HepG2 (cell line): ENCODE results near the gene FAM174C. TPM values are rescaled to one million over a fixed set of nuclear protein-coding genes. Genes with fewer than 3 reads are reported as not detected.

Experiments used
- ARHGAP35 ChIP-seq: sonication (generic); formaldehyde crosslinking; IDR thresholded peaks from 2 replicates; pipeline ENCODE4 v1.9.0; 2022; ENCODE audit warnings: mild to moderate bottlenecking, inconsistent platforms, moderate library complexity, missing genetic modification reagents, borderline replicate concordance
- CENPT ChIP-seq: sonication (generic); formaldehyde crosslinking; IDR thresholded peaks from 2 replicates; pipeline ENCODE4 v1.8.0; 2022; ENCODE audit warnings: low read depth, mild to moderate bottlenecking, moderate library complexity, missing genetic modification reagents
- ETV5 ChIP-seq: IDR thresholded peaks from 2 replicates; pipeline ENCODE4 v1.6.1; 2018; ENCODE audit warnings: missing biosample characterization, missing genetic modification reagents, inconsistent platforms, borderline replicate concordance
- HOXD1 ChIP-seq: sonication (generic); formaldehyde crosslinking; IDR thresholded peaks from 2 replicates; pipeline ENCODE4 v1.5.0; 2020; ENCODE audit warnings: missing genetic modification reagents
- TCF7 ChIP-seq: sonication (generic); IDR thresholded peaks from 2 replicates; pipeline ENCODE4 v1.6.1; 2016; ENCODE audit warnings: antibody characterized with exemption, low read depth
- polyA plus RNA-seq, 8 experiments: library from polyadenylated mRNA; depleted of rRNA in 3 of 8; stranded (reverse) in 7 of 8; unstranded in 1 of 8; fragments of >200 nt; fragmentation: Illumina TruSeq in 4 of 8; extraction: Trizol in 4 of 8; gene quantifications; 2 replicates each; pipeline versions ENCODE4 v1.2.1 to v1.2.3, GENCODE V29; 2011 to 2016; ENCODE audit warnings: low read depth in 4 of 8, missing spikeins in 1 of 8, mixed read lengths in 1 of 8; ENCODE audit not compliant: insufficient read depth in 1 of 8
- total RNA-seq, 5 experiments: library from RNA; depleted of rRNA; stranded (reverse); fragments of >200 nt; fragmentation: Illumina TruSeq; extraction: Trizol; gene quantifications; 2 replicates each; pipeline ENCODE4 v1.2.3, GENCODE V29; 2016; ENCODE audit warnings: low read depth in 1 of 5
- TF ChIP-seq, protein P1 (sequence below): sonication (generic); formaldehyde crosslinking; IDR thresholded peaks from 2 replicates; pipeline ENCODE4 v1.4.0; 2020; ENCODE audit warnings: missing genetic modification reagents
- TF ChIP-seq, protein P2 (sequence below): sonication (generic); formaldehyde crosslinking; IDR thresholded peaks from 2 replicates; pipeline ENCODE4 v1.4.0; 2020; ENCODE audit warnings: missing genetic modification reagents, borderline replicate concordance
- TF ChIP-seq, protein P3 (sequence below): fragments of 450-650 bp; IDR thresholded peaks from 2 replicates; pipeline ENCODE4 v1.6.1; 2017; ENCODE audit warnings: mild to moderate bottlenecking

FAM174C gene
- total and polyA plus RNA-seq, 2 of the 13 experiments (the other 11 are each of a cell fraction or from before 2014, with no cell fraction given) = 19.5 to 31.3 TPM

DNA sequence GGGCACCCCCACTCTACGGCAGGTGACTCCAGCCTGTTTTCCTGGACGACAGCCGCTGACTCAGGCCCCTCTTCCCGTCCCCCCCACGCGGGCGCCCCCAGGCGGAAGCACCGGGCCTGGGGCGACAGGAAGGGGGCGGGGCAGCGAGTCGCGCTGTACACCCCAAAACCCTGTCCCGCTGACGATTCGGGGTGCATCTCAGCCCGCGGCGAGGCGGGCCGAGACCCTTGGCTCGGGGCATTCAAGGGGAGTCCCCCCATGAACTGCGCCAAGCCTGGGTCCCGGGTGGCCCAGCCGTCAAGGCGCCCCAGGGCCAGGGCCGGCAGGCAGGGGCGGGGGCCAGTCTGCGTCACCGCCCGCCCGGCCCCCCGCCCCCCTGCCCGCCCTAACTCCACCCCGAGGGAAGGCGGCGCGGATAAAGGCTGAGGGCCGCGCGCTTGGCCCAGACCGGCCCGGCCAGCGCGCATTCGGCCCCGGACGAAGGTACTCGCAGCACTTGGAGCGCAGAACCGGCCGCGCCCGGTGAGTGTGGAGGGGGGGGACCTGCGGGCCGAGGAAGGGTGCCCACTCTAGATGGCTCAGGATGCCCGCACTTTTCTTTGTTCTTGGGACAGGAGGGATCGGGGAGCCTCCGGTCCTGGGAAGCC, 27.1 kb upstream of the FAM174C start, which contains the start of gene MIDN (continued):
- TF ChIP-seq ARHGAP35 (0 out of 2 replicates have a peak, but pooled peaks have one; percentile 28), HOXD1 (CRISPR knock-in tag) (0 out of 2 replicates have a peak, but pooled peaks have one; percentile 49), ETV5 (CRISPR knock-in tag) (peak; percentile 87), TCF7 (no peak), CENPT (CRISPR knock-in tag) (no peak)
- TF ChIP-seq, protein P1, sequence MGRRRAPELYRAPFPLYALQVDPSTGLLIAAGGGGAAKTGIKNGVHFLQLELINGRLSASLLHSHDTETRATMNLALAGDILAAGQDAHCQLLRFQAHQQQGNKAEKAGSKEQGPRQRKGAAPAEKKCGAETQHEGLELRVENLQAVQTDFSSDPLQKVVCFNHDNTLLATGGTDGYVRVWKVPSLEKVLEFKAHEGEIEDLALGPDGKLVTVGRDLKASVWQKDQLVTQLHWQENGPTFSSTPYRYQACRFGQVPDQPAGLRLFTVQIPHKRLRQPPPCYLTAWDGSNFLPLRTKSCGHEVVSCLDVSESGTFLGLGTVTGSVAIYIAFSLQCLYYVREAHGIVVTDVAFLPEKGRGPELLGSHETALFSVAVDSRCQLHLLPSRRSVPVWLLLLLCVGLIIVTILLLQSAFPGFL = no peak
- TF ChIP-seq, protein P2, sequence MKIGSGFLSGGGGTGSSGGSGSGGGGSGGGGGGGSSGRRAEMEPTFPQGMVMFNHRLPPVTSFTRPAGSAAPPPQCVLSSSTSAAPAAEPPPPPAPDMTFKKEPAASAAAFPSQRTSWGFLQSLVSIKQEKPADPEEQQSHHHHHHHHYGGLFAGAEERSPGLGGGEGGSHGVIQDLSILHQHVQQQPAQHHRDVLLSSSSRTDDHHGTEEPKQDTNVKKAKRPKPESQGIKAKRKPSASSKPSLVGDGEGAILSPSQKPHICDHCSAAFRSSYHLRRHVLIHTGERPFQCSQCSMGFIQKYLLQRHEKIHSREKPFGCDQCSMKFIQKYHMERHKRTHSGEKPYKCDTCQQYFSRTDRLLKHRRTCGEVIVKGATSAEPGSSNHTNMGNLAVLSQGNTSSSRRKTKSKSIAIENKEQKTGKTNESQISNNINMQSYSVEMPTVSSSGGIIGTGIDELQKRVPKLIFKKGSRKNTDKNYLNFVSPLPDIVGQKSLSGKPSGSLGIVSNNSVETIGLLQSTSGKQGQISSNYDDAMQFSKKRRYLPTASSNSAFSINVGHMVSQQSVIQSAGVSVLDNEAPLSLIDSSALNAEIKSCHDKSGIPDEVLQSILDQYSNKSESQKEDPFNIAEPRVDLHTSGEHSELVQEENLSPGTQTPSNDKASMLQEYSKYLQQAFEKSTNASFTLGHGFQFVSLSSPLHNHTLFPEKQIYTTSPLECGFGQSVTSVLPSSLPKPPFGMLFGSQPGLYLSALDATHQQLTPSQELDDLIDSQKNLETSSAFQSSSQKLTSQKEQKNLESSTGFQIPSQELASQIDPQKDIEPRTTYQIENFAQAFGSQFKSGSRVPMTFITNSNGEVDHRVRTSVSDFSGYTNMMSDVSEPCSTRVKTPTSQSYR (CRISPR knock-in tag) = peak; percentile 47; the same call in 1 of the 2 replicates
- TF ChIP-seq, protein P3, sequence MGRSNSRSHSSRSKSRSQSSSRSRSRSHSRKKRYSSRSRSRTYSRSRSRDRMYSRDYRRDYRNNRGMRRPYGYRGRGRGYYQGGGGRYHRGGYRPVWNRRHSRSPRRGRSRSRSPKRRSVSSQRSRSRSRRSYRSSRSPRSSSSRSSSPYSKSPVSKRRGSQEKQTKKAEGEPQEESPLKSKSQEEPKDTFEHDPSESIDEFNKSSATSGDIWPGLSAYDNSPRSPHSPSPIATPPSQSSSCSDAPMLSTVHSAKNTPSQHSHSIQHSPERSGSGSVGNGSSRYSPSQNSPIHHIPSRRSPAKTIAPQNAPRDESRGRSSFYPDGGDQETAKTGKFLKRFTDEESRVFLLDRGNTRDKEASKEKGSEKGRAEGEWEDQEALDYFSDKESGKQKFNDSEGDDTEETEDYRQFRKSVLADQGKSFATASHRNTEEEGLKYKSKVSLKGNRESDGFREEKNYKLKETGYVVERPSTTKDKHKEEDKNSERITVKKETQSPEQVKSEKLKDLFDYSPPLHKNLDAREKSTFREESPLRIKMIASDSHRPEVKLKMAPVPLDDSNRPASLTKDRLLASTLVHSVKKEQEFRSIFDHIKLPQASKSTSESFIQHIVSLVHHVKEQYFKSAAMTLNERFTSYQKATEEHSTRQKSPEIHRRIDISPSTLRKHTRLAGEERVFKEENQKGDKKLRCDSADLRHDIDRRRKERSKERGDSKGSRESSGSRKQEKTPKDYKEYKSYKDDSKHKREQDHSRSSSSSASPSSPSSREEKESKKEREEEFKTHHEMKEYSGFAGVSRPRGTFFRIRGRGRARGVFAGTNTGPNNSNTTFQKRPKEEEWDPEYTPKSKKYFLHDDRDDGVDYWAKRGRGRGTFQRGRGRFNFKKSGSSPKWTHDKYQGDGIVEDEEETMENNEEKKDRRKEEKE = no peak
- TF ChIP-seq, all 625 proteins: peak for 240
